ENCODE results near the gene HSD11B1L. TPM values are rescaled to one million over a fixed set of nuclear protein-coding genes. Genes with fewer than 3 reads are reported as not detected.

Gene HSD11B1L
- total RNA-seq, 1 donor from 2014 or later, result 5.5 TPM

DNA sequence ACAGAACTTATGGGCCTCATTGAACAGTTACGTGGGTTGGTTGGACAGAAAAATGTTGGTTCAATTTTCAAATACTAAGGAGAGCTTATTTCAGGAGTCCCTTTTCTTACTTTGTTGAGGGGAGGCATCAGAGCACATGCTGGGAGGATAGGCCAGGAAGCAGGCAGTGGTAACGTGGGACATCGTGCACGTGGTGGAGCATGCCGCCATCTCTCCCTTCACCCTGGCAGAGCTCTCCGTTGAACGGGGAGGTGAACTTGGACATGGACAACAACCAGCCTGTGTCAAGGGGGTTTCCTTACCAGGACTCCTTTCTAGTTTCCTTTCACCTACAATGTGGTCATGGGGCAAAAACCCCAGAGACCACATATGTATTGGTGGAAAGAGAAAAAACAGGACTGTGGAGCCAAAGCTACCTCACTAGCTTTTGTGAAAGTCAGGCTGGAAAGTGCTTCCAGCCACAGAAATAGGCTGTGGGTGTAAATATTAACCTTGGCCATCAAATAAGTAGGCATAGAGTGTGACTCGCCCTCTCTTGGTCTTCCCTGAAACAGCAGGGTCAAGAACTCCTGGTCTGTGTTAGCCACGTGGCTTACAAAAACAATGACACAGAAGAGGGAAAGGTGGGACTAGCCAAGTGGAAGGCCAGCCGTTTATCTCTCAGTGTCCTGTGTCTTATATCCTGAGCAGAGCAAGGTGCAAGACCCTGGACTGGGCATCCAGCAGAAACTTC lies 14.9 kb upstream of the HSD11B1L start:
- intact Hi-C loops (cut with micrococcal nuclease), result no loop called here
- DNase-seq, result no peak
- no peak for ATAC-seq

DNA sequence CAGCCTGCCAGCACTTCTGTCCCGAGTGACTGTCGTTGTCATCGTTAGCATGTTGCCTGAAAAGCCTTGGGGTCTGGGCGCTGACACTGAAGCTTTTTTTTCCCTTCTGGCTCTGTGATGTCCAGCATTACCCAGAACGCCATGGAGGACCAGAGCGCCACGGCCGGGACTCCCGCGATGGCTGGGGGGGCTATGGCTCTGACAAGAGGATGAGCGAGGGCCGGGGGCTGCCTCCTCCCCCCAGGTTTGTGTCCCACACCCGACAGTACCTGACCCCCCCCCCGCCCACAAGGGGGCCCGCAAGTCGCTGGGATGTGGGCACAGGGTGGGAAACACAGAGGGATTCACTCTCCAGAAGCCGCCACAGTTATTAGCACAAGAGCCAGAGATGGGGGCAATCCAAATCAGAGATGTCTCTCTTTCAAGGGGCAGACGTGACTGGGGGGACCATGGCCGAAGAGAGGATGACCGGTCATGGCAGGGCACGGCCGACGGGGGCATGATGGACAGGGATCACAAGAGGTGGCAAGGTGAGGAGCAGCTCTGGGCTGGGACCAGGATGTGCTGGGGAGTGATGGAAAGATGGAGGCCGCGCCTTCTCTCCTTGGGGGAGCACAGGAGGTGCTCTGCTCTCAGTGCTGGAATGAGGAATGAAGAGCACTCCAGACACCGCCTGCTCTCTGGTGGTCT lies 13.8 kb upstream of the HSD11B1L start:
- no peak for DNase-seq
- intact Hi-C loops (cut with micrococcal nuclease), result no loop called here
- no peak for ATAC-seq

DNA sequence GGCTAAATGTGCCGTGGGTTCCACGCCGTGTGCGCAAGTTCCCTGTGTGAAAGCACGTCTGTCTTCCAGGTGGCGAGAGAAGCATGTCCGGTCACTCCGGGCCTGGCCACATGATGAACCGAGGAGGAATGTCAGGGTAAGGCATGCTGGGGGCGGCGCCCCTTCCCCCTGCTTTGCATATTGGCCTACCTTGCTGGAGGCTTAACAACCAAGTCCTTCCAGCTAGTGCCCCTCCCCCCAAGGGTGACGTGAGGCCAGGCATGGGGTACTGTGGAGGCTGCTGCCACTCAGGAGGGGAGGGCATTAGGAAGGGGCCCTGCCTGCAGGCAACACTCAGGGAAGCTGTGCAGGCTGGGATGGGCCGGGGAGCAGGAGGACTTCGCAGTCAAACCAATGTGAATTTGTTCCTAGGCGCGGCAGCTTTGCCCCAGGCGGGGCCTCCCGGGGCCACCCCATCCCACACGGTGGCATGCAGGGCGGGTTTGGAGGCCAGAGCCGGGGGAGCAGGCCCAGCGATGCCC lies 13.0 kb upstream of the HSD11B1L start:
- no peak for DNase-seq
- ATAC-seq, result peak; percentile 12
- intact Hi-C loops (cut with micrococcal nuclease), result no loop called here

DNA sequence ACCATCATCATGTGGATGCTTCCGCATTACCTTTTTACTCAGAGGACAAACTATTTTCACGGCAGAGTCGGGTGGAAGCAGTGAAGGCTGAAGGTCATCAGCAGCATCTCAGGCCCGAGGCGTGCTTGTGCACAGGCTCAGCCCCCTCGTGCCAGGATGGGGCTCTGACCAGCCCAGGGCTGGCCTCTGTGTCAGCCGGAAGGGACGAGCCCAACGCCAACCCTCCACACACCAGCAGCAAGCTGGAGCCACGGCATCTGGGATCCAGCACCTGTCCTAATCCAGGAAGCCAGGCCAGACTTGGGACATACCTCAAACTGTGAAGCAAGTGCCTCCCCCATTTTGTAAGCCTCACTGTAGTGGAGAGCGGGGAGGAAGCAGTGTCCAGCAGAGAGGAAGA lies 11.6 kb upstream of the HSD11B1L start:
- intact Hi-C loops (cut with micrococcal nuclease), result no loop called here
- ATAC-seq (no peak), DNase-seq (no peak)

DNA sequence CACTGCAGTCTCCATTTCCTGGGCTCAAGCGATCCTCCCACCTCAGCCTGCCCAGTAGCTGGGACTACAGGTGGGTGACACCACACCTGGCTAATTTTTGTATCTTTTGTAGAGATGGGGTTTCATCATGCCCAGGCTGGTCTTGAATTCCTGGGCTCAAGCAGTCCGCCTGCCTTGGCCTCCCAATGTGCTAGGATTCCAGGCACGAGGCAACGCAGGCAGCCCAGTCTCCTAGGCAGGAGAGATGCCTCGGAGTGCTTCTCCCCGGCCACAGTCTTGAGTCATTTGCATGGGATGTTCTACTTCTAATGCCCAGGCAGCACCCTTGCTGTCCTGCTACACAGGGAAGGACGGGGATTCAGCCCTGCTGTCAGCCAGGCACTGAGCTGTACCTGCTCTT lies 9.2 kb upstream of the HSD11B1L start:
- ATAC-seq, result no peak
- intact Hi-C loops (cut with micrococcal nuclease), result no loop called here
- no peak for DNase-seq

DNA sequence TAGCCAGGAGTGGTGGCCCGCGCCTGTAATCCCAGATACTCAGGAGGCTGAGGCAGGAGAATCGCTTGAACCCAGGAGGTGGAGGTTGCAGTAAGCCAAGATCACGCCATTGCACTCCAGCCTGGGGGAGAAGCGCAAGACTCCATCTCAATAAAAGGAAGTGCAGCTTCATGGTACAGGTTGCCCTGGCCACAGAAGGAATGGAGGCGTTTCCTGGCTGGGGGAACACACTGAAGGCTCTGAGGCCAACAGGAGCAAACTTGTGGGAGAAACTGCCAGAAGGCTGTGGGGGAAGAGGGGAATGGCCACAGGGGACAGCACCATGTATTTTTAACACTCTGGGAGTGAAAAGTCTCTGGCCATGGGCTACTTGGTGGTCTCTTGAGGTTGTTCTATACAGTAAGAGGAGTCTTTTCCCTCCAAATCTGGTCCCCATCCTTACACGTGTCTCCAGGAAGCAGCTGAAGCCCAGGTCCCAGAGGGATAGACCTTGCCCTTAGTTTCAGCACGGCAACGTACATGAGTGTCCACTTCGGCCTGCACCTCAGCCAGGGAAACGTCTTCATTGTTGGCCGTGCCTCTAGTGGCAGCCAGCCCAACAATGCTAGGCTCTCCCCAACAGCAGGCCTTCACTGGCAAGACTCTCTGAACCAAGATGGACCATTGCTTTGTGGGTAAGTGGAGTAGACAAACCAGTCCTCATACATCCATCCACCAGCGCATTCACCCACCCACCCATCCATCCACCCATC lies 7.9 kb upstream of the HSD11B1L start:
- DNase-seq (no peak), ATAC-seq (no peak)
- intact Hi-C loops (cut with micrococcal nuclease), result no loop called here

DNA sequence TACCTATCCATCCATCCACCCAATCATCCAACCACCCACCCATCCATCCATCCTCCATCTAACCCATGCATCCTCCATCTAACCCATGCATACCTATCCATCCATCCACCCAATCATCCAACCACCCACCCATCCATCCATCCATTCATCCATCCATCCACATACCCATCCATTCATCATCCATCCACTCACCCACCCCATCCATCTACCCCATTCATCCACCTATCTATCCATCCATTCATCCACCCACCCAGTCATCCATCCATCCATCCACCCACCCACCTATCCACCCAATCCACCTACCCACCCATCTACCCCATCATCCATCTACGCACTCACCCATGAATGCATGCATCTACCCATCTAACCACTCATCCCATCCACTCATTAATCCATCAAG lies 7.1 kb upstream of the HSD11B1L start:
- DNase-seq (no peak), ATAC-seq (no peak)
- intact Hi-C loops (cut with micrococcal nuclease), result no loop called here

DNA sequence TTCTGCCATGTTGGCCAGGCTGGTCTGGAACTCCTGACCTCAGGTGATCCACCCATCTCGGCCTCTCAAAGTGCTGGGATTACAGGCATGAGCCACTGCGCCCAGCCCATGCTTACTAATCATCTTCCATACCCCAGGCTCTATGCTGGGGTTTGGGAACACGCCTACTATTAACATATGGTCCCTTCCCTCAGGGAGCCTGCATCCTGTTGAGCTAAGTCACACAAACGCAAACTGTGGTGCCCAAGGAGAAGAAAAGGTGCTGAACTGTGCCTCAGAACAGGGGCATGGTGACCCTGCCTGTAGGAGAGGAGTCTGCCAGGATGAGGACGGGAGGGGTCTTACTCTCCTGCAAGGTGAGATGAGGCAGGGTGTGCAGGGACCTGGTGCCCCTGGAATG lies 6.1 kb upstream of the HSD11B1L start:
- no peak for ATAC-seq
- DNase-seq, result no peak
- intact Hi-C loops (cut with micrococcal nuclease), result no loop called here

DNA sequence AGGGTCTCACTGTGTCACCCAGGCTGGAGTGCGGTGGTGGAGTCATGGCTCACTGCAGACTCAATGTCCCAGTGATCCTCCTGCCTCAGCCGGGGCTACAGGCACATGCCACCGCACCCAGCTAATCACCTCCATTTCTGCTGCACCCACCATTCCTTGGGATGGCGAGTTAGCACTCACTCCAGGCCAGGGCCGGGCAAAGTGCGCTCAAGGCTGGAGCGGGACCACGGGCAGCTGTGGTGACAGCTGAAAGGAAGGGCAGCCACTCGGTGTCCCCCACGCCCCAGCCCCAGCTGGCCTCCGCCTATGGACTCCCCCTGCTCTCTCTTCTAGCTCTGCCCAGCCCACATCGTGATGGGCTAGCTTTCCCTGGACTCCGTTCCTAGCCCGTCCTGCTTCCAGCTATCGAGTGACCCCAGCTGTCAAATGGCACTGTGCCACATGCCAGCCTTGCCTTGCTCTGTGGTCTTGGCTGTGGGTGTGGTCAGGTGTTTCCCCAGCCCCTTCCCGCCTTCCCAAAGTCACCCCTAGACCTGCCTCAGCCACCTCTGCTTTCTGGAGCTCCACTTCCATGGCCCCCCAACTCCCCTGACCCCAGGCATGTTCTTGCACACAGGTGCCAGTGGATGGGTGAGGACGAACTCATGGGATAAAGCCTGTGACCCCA lies 4.6 kb upstream of the HSD11B1L start:
- intact Hi-C loops (cut with micrococcal nuclease), result no loop called here

DNA sequence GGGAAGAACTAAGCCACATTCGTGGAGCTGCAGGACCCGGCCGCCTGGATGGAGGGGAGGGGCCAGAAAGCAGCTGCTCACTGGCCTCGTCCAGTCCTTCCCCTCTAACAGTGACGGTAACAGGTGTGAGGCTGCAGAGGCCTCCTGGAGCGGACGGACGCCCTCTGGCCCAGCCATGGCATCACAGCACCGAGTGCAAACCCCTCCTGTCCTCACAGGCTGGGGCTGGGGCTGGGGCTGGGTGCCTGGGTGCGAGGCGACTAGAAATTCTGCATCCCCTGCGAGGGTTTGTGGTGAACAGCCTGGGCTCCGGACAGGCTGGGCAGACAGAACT lies 4.1 kb upstream of the HSD11B1L start:
- no peak for DNase-seq
- intact Hi-C loops (cut with micrococcal nuclease), result no loop called here
- ATAC-seq, result no peak

More for the DNA sequence above, 4.6 kb upstream of the HSD11B1L start:
- ATAC-seq, result no peak
- DNase-seq, result no peak

DNA sequence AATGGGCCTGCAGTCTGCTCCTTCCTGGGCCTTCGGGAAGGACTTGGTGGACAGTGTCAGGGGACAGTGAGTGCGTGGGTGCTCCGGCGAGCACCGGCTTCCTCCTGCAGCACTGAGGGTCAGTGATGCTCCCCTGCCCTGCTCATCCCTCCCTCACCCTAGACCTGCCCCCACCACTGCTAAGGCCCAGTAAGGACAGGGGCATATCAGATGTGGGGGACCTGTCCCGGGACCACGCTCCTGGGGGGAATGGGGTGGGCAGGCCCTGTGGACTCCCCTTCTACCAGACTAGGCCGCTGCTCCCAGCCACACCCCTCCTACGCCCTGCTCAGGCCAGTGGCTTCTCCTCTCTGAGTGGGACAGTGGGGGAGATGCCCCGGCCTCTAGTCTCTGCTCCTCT lies 3.7 kb upstream of the HSD11B1L start:
- DNase-seq (no peak), ATAC-seq (no peak)
- intact Hi-C loops (cut with micrococcal nuclease), result no loop called here

DNA sequence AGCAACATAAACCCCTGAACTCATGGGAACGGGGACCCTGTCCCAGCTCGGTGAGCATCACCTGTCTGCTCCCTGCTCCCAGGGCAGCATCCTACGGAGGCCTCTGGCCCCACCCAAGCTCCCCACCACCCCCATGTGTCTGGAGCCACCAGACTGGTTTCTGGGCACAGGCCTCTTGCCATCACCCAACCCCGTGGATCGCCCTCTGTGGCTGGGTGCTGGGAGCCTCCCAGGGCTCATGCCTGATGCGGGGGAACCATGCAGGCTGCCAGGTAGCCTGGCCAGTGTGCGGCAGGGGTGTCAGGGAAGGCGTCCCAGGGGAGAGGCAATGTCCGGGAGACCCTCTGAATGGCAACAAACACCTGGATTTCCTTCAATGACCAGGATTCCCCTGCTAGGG lies 3.2 kb upstream of the HSD11B1L start:
- intact Hi-C loops (cut with micrococcal nuclease), result no loop called here
- DNase-seq, result peak; percentile 30

DNA sequence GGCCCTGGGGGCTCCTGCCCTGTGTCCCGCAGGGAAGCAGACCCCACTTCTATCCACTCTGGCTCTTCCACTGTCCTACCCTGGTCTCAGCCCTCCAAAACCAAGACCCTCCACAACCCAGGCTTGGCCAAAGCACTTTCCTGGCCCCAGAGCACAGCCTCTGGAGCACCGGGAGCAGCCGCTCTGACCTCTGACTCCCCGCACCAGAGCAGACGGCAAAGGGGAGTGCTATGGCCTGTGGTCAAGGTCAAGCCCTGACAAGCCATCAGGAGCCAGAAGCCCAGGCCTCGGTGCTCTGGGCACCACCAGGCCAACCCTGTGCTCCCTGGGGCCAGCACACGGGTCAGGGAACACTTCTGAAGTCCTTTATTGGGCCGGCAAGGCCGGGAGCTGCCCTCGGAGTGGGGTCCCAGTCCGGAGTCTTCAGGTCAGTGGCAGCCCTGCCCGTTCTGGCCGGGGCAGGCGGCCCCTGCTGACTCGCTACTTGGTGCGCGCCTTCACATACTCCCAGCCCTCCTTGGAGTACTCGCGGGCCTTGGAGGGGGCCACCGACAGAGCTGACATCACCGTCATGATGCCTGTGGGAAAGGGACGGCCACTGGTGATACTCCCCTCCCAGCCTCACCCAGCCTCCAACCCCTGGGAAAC lies 2.6 kb upstream of the HSD11B1L start:
- intact Hi-C loops (cut with micrococcal nuclease), result no loop called here
- ATAC-seq, result no peak

More for the DNA sequence above, 3.2 kb upstream of the HSD11B1L start:
- no peak for ATAC-seq

DNA sequence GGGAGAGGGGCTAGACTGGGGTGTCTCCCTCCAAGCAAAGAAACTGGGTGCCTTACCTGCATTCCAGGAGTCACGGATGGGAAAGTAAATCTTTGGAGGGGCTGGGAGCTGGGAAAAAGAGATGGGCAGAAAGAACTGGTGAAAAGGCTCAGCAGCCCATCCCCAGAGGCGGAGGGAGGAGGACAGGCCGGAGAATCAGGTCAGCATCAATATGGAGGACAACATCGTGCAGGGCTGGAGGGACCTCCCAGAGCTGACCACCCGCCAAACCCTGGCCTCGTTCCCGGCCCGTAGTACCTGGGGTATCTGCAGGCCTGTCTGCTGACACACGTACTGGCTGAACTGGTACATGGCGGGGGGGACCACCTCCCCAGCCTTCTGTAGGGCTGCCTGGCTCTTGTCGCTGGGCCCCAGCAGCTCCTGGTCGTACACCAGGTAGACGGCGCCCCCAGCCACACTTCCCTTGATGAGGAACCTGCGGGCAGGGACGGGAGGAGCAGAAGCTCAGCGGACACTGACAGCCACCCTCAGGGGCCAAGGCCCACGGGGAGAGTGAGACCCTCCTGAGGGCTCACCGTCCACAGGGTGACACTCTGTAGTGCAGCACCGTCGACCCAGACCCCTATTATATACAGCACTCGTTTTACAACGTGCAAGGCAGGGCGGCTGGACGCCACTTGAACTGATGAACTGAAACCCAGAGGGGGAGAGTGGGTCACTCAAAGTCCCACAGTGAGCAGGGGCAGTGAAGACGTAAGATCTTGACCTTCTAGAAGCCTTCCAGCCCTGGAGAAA lies 1.3 kb upstream of the HSD11B1L start:
- intact Hi-C loops (cut with micrococcal nuclease), result no loop called here
- ATAC-seq (peak; percentile 0), DNase-seq (peak; percentile 52)

More for the DNA sequence above, 2.6 kb upstream of the HSD11B1L start:
- peak; percentile 33 for DNase-seq

DNA sequence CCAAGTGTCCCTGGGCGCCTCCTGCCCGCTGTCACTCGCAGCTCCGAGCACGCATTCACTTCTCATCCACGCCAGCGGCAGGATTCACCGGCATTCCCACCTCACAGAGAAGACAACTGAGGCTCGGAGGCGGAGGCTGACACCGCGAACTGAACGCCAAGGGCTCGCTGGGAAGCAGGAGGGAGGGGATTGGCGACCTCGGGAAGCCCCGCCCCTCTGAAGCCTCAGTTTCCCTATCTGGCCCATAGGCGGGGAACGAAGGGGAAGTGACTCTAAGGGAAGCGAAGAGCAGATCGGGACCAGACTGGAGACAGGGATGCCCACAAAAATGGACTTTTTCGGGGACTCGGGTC lies 767 bp upstream of the HSD11B1L start:
- ATAC-seq (peak; percentile 10), DNase-seq (peak; percentile 71)
- intact Hi-C loops (cut with micrococcal nuclease), result no loop called here

DNA sequence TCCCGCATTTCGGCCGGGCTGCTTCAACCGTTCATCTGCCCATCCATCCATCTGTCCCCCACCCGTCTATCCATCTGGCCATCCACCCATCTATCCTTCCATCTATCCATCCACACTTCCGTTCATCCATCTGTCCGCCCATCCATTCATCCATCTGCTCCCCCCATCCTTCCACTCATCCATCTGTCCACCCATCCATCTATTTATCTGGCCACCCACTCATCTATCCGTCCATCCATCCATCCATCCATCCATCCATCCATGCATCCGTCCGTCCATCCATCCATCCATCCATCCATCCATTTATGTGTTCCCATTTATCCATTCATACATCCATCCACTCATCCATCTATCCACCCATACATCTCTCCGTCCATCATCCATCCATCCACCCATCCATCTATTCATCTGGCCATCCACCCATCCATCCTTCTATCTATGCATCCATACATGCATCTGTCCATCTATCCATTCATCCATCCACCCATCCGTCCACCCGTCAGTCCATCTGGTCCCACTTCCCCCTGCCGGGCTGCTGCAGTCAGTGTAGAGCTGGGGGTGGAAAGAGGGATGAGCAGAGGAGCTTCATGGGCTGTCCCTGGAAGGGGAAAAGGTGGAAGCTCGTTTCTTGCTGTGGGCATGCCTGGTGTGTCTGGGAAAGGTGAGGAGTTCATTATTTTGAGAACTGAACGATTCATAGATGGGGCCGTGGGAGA lies 722 bp downstream of the HSD11B1L start:
- DNase-seq (no peak), ATAC-seq (no peak)
- intact Hi-C loops (cut with micrococcal nuclease), result no loop called here

DNA sequence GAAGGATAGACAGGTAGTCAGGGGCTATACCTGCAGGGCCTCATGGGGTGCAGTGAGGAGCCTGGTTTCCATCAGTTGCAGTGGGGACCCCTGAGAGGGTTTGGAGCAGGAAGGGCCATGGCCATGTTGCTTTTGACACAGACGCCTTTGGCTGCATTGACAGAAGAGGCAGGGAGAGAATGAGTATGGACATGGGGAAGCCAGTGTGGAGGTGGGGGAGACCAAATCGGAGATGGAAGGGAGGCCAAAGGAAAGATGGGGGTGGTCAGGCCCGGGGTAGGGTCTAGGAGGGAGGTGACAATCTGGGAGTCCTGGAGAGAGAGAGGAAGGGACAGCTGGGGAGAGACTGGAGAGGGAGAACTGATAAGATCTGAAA lies 1.3 kb downstream of the HSD11B1L start:
- DNase-seq (no peak), ATAC-seq (no peak)
- intact Hi-C loops (cut with micrococcal nuclease), result no loop called here

Measured in left ventricle myocardium superior (tissue), 1 donor.